Mesangial cell (primary cell): ENCODE measurements around the gene GALNT10. TPM values are rescaled to one million over a fixed set of nuclear protein-coding genes. Genes with fewer than 3 reads are reported as not detected.

Experiments
- total RNA-seq: library from RNA; depleted of rRNA; stranded (reverse); fragments of >200 nt; gene quantifications from 2 replicates; pipeline ENCODE4 v1.2.3, GENCODE V29; 2015

Gene GALNT10
- total RNA-seq: 47.7 and 57.9 TPM in 2 replicates

GRCh38 chr5:154190595-154191304 is at the start of gene GALNT10:
Gene GALNT10 (plus strand): TSS chr5:154190733. CDS start chr5:154190867, 134 bp downstream.

GRCh38 chr5:154445422-154446194 is 255.1 kb downstream of the GALNT10 start, which contains the start of gene SAP30L:
Gene SAP30L (plus strand): TSS chr5:154445997. CDS start chr5:154446605, 608 bp downstream.

Other genes starting within 250 kb of the GALNT10 start
- 10.4 and 15.6 TPM in 2 replicates for gene FAM114A2, start 151.8 kb upstream of the GALNT10 start, total RNA-seq
- 32.4 and 44.9 TPM in 2 replicates for gene MFAP3, start 151.8 kb upstream of the GALNT10 start, total RNA-seq